ENCODE measurements around the gene ITGAX. TPM values are rescaled to one million over a fixed set of nuclear protein-coding genes. Genes with fewer than 3 reads are reported as not detected.

ITGAX gene
- total RNA-seq, 2 donors from 2014 or later: 4.6 to 16.0 TPM

DNA sequence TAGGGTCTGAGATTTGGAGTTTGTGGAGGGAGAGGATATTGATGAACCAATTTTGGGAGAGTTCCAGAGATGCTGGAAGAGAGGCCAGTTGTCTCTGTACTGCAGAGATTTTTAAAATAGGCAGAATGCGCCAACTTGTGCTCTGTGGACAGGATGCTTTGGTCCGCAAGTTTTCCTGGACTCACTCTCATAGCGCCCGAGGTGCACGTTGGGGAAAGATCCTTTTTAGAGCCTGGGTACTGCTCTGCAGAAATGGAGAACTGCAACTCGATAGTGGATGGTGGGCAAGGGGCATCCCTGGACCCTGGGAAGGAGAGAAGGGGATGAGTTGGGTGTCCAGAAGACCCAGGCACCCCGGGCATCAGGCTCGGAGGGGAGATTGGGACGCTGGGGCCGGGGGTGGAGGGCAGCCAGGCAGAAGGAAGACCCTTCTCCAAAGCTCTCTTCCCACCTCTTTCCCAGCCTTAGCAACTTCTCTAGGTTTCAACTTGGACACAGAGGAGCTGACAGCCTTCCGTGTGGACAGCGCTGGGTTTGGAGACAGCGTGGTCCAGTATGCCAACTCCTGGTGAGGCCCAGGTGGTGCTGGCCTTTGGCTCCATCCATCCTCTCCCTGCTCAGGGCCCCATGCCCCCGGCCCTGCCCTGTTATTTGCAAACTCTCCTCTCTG lies 590 bp downstream of the ITGAX start:
- H3K9me3 ChIP-seq (ENCODE audit: control insufficient read depth, low read length, poor library complexity, severe bottlenecking): no peaks in the 10 kb centered on the region
- Mint-ChIP-seq H3K4me1 (peaks cover 25% of the 10 kb centered on the region), H3K4me3 (no peak overlapping the region)

DNA sequence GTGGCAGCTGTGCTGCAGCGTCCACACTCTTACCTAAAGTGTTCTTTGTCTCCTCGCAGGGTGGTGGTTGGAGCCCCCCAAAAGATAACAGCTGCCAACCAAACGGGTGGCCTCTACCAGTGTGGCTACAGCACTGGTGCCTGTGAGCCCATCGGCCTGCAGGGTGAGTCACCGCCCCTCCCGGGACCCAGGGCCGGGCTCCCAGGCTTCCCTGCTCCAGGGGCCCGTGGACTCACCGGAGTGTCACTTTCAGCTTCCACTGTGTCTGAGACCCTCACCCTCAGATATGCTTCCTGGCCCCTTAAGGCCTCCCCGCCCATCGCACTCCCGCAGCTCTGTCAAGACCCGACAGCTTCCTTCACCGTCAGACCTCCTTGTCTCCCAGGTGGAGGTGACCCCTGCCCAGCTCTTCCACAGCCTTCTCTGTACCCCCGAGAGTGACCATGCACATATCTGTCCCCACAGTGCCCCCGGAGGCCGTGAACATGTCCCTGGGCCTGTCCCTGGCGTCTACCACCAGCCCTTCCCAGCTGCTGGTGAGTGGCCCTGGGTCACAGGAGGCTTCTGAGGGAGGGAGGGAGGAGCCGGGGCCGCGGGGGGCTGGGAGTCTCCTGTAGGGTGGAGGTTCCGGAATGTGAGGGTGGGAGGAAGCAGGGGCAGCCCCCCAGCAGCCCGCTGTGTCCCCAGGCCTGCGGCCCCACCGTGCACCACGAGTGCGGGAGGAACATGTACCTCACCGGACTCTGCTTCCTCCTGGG lies 1.8 kb downstream of the ITGAX start:
- Mint-ChIP-seq H3K36me3 (ENCODE audit: low read depth) (peaks cover 8% of the 10 kb centered on the region), H3K27me3 (peaks cover 14% of the 10 kb centered on the region), H3K27ac (no peak overlapping the region), H3K4me1 (peaks cover 25% of the 10 kb centered on the region), H3K4me3 (no peak overlapping the region)
- no peak for DNase-seq
- H3K9me3 ChIP-seq (ENCODE audit: control insufficient read depth, low read length, poor library complexity, severe bottlenecking): no peaks in the 10 kb centered on the region
- ATAC-seq: no peak

More for the DNA sequence above, 590 bp downstream of the ITGAX start:
- ATAC-seq (no peak), DNase-seq (no peak)
- peaks cover 11% of the 10 kb centered on the region for H3K27me3 Mint-ChIP-seq
- no peak overlapping the region for H3K27ac Mint-ChIP-seq
- H3K36me3 Mint-ChIP-seq (ENCODE audit: low read depth): peaks cover 8% of the 10 kb centered on the region

DNA sequence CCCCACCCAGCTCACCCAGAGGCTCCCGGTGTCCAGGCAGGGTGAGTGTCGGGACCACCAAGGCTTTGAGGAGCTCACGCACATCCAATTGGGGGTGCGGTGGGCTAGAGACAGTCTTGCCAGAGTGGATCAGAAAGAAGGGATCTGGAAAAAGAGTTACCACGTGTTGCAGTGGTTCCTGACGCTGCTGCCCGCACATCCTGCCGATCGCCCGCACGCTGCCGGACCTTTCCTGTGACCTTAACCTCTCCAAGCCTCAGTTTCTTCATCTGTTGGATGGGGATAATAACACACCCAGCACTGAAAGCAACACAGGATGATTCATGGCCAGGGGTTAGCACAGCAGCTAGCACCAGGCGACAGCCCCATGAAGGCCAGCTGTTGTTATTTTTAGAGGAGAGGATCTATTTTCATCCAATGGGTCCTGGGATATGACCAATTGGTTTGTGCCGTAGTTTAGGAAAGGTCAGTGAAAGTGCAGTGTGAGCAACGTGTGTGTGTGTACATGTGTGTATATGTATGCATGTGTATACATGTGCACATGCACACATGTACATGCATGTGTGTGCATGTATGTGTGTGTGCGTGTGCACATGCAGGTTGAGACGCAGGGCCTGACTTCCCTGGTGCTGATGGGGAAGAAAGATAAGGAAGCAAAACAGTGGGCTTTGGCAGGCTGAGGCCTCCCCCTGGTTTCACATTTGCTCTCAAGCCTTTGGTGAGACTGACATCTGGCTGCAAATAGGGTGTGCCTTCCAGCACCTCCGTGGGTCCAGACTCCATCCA lies 2.5 kb downstream of the ITGAX start:
- H3K27ac Mint-ChIP-seq: peak overlapping the region; percentile 86
- H3K9me3 ChIP-seq (ENCODE audit: control insufficient read depth, low read length, poor library complexity, severe bottlenecking): no peaks in the 10 kb centered on the region
- no peak for DNase-seq
- no peak for ATAC-seq
- H3K27me3 Mint-ChIP-seq: peaks cover 8% of the 10 kb centered on the region
- H3K4me3 Mint-ChIP-seq: no peak overlapping the region
- H3K36me3 Mint-ChIP-seq (ENCODE audit: low read depth): peaks cover 8% of the 10 kb centered on the region
- H3K4me1 Mint-ChIP-seq: peaks cover 23% of the 10 kb centered on the region

DNA sequence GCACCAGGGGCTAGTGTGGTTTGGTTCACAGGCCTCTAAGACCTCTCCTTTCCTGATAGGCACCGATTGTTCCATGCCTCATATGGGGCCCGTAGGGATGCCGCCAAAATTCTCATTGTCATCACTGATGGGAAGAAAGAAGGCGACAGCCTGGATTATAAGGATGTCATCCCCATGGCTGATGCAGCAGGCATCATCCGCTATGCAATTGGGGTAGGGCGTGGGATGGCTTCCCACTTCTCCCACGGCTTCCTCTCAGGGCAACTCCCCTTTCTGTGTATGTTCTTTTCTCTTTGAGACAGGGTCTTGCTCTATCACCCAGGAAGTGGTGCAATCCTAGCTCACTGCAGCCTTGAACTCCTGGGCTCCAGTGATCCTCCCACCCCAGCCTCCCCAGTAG lies 5.3 kb downstream of the ITGAX start:
- Mint-ChIP-seq H3K4me1 (peaks cover 12% of the 10 kb centered on the region), H3K27me3 (peaks cover 8% of the 10 kb centered on the region), H3K36me3 (ENCODE audit: low read depth) (no peaks in the 10 kb centered on the region), H3K4me3 (no peak overlapping the region), H3K27ac (no peak overlapping the region)
- DNase-seq (no peak), ATAC-seq (no peak)
- H3K9me3 ChIP-seq (ENCODE audit: control insufficient read depth, low read length, poor library complexity, severe bottlenecking): no peaks in the 10 kb centered on the region

DNA sequence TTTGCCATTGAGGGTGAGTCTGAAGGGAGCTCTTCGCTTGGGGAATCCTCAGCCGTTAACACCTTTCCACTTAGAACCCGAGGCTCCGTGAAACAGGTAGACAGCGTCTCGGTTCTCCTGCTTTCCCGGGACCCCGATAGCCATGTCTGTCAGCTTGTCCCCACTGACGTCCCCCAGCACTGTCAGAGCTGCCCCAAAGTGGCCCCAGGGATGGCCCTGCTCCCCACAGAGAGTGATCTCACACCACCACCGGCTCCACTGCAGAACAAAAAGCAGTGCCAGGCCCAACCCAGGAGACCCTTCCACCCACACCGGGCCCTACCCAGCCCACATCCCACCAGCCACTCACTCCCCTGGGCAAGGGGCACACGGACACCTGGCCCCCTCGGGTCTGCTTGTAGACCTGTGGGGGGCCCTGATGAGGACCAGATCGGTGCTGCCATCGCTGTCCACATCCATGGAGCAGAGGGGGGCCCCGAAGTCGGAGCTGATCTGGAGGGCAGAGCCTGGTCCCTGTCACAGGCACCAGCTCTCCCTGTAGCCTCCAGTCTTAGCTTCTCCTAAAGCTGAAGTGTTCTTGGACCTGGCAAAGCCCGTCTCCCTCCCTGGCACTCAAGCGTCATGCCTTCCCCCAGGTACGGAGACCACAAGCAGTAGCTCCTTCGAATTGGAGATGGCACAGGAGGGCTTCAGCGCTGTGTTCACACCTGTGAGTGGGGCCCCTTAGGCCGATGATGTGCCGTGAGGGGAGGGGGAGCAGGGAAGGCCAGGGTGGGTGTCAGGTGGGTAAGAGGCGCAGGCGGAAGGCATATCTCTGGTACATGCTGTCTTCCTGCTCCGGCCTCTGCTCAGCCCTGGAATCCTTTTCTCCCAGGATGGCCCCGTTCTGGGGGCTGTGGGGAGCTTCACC lies 6.5 kb downstream of the ITGAX start:
- ATAC-seq (no peak), DNase-seq (no peak)
- H3K36me3 Mint-ChIP-seq (ENCODE audit: low read depth): no peaks in the 10 kb centered on the region
- H3K27me3 Mint-ChIP-seq: peaks cover 8% of the 10 kb centered on the region
- H3K4me1 Mint-ChIP-seq: peaks cover 14% of the 10 kb centered on the region
- no peak overlapping the region for H3K27ac Mint-ChIP-seq
- H3K9me3 ChIP-seq (ENCODE audit: control insufficient read depth, low read length, poor library complexity, severe bottlenecking): no peaks in the 10 kb centered on the region
- H3K4me3 Mint-ChIP-seq: no peak overlapping the region

DNA sequence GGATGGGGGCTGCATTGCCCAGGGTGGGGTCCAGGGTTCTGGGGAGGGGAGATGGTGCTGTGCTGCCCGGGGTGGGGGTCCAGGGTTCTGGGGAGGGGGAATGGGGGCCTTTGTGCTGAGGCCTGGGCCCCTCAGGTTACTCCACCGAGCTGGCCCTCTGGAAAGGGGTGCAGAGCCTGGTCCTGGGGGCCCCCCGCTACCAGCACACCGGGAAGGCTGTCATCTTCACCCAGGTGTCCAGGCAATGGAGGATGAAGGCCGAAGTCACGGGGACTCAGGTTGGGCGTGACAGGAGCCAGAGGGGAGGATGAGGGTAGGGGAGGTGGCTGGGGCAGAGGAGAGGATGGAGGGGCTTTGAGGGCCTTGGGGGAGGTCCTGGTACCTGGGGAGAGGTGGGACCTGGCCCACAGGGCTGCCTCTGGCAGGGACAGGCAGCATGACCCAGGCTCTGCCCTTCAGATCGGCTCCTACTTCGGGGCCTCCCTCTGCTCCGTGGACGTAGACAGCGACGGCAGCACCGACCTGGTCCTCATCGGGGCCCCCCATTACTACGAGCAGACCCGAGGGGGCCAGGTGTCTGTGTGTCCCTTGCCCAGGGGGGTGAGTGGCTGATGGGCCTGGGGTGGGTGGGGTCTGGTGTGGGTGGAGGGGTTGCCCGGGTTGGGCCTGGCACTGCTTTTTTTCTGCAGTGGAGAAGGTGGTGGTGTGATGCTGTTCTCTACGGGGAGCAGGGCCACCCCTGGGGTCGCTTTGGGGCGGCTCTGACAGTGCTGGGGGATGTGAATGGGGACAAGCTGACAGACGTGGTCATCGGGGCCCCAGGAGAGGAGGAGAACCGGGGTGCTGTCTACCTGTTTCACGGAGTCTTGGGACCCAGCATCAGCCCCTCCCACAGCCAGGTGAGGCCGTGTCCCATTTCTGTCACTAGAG lies 7.8 kb downstream of the ITGAX start:
- Mint-ChIP-seq H3K27ac (no peak overlapping the region), H3K4me3 (no peak overlapping the region), H3K4me1 (peaks cover 18% of the 10 kb centered on the region), H3K27me3 (peaks cover 8% of the 10 kb centered on the region), H3K36me3 (ENCODE audit: low read depth) (peaks cover 1% of the 10 kb centered on the region)
- H3K9me3 ChIP-seq (ENCODE audit: control insufficient read depth, low read length, poor library complexity, severe bottlenecking): no peaks in the 10 kb centered on the region
- ATAC-seq (no peak), DNase-seq (no peak)

DNA sequence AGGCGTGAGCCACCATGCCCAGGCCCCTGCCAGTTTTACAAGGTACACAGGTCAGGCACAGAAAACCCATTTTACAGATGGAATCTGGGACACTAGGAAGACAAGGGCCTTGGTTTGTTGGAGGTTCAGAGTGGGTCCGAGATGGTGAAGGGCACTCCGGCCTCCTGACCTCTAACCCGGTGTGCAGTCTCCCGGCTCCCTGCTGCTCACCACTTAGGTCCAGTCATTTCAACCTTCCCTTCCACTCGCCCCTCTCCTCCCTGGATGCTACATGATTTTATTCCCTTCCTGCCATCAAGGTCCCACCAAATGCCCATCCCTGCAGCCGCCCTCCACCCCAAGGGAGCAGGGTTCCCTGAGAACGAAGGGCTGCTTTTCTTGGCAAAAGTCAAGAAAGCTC lies 8.7 kb downstream of the ITGAX start:
- Mint-ChIP-seq H3K27me3 (peaks cover 8% of the 10 kb centered on the region), H3K36me3 (ENCODE audit: low read depth) (peaks cover 2% of the 10 kb centered on the region), H3K4me1 (peaks cover 16% of the 10 kb centered on the region), H3K27ac (peak overlapping the region; percentile 9), H3K4me3 (no peak overlapping the region)
- no peak for ATAC-seq
- no peaks in the 10 kb centered on the region for H3K9me3 ChIP-seq (ENCODE audit: control insufficient read depth, low read length, poor library complexity, severe bottlenecking)
- no peak for DNase-seq

DNA sequence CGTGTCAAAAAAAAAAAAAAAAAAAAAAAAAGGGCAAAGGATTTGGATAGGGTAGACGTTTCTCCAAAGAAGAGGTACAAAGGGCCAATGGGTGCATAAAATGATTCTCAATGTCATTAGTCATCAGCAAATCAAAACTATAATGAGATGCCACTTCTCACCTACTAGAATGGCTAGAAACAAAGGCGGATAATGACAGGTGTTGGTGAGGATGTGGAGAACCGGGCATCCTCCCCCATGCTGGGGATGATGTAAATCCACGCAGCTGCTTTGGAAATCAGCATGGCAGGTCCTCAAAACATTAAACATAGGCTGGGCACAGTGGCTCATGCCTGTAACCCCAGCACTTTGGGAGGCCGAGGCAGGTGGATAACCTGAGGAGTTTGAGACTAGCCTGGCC lies 9.4 kb downstream of the ITGAX start:
- Mint-ChIP-seq H3K4me3 (no peak overlapping the region), H3K27ac (peak overlapping the region; percentile 9), H3K4me1 (peaks cover 16% of the 10 kb centered on the region), H3K27me3 (peaks cover 8% of the 10 kb centered on the region), H3K36me3 (ENCODE audit: low read depth) (peaks cover 2% of the 10 kb centered on the region)
- H3K9me3 ChIP-seq (ENCODE audit: control insufficient read depth, low read length, poor library complexity, severe bottlenecking): no peaks in the 10 kb centered on the region
- DNase-seq (no peak), ATAC-seq (no peak)

DNA sequence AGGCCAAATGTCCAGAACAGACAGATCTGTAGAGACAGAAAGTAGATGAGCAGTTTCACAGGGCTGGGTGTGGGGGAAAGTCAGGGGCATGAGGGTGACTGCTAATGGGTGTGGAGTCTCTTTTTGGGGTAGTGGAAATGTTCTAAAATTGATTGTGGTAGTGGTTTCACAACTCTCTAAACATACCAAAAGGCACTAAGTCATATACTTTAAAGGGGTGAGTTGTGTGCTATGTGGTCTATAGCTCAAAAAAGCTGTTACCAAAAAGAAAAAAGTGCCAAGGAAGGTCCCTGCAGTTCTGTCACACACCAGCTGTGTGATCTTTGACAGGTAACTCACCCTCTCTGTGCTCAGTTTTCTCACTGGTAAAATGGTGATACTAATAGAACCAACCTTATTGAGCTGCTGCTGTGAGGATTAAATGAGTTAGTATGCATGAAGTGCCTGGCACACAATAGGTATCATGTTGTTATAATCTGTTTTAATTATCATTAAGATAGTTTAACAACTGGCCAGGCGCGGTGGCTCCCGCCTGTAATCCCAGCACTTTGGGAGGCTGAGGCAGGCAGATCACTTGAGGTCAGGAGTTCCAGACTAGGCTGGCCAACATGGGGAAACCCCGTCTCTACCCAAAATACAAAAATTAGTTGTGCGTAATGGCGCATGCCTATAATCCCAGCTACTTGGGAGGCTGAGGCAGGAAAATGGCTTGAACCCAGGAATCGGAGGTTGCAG lies 10.3 kb downstream of the ITGAX start:
- H3K36me3 Mint-ChIP-seq (ENCODE audit: low read depth): peaks cover 2% of the 10 kb centered on the region
- H3K4me1 Mint-ChIP-seq: peaks cover 16% of the 10 kb centered on the region
- no peak overlapping the region for H3K4me3 Mint-ChIP-seq
- no peak for DNase-seq
- peaks cover 8% of the 10 kb centered on the region for H3K27me3 Mint-ChIP-seq
- H3K27ac Mint-ChIP-seq: no peak overlapping the region
- no peak for ATAC-seq
- H3K9me3 ChIP-seq (ENCODE audit: control insufficient read depth, low read length, poor library complexity, severe bottlenecking): no peaks in the 10 kb centered on the region

DNA sequence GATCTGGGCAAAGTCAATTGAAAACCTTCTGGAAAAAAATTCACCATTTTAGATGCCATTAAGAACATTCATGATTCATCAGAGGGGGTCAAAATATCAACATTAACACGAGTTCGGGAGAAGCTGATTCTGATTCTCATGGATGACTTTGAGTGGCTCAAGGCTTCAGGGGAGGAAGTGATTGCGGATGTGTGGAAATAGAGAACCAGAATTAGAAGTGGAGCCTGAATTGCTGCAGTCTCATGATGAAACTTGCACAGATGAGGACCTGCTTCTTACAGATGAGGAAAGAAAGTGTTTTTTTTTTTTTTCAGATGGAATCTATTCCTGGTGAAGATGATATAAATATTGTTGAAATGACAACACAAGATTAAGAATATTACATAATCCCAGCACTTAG lies 12.9 kb downstream of the ITGAX start:
- H3K4me1 Mint-ChIP-seq: peaks cover 16% of the 10 kb centered on the region
- H3K36me3 Mint-ChIP-seq (ENCODE audit: low read depth): peaks cover 5% of the 10 kb centered on the region
- no peak for ATAC-seq
- peaks cover 9% of the 10 kb centered on the region for H3K27me3 Mint-ChIP-seq
- DNase-seq: no peak
- H3K9me3 ChIP-seq (ENCODE audit: control insufficient read depth, low read length, poor library complexity, severe bottlenecking): no peaks in the 10 kb centered on the region
- no peak overlapping the region for H3K27ac Mint-ChIP-seq
- no peak overlapping the region for H3K4me3 Mint-ChIP-seq

DNA sequence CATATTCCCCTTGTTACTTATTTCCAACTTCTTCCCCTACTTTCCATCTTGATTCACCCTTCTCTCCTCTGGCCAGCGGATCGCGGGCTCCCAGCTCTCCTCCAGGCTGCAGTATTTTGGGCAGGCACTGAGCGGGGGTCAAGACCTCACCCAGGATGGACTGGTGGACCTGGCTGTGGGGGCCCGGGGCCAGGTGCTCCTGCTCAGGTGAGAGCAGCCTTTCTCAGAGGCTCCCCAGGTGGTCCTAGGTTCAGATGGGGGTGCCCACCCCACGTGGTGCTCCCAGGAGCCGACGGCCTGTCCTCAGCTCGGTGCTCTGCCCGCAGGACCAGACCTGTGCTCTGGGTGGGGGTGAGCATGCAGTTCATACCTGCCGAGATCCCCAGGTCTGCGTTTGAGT lies 16.0 kb downstream of the ITGAX start:
- no peaks in the 10 kb centered on the region for H3K9me3 ChIP-seq (ENCODE audit: control insufficient read depth, low read length, poor library complexity, severe bottlenecking)
- no peak overlapping the region for H3K4me3 Mint-ChIP-seq
- DNase-seq (no peak), ATAC-seq (no peak)
- peaks cover 13% of the 10 kb centered on the region for H3K4me1 Mint-ChIP-seq
- H3K36me3 Mint-ChIP-seq (ENCODE audit: low read depth): peaks cover 5% of the 10 kb centered on the region
- no peak overlapping the region for H3K27ac Mint-ChIP-seq
- peaks cover 14% of the 10 kb centered on the region for H3K27me3 Mint-ChIP-seq

All from T-helper 17 cell (primary cell).